ENCODE data around the gene PCGF3. TPM values are rescaled to one million over a fixed set of nuclear protein-coding genes. Genes with fewer than 3 reads are reported as not detected.

Gene PCGF3
- total RNA-seq, 1 donor from 2014 or later: 124 TPM

GRCh38 chr4:789571-790465 is 84.2 kb downstream of the PCGF3 start:
- intact Hi-C loops (cut with DNase I): no loop called here
- peaks cover 40% of the 10 kb centered on the region for H3K27me3 ChIP-seq

GRCh38 chr4:790466-790820 is 84.8 kb downstream of the PCGF3 start:
- Histone ChIP-seq H3K27me3 (peaks cover 44% of the 10 kb centered on the region), H3K4me3 (no peak overlapping the region), H3K36me3 (no peaks in the 10 kb centered on the region), H3K4me1 (peaks cover 12 to 20% of the 10 kb centered on the region in 2 donors), H3K27ac (no peak overlapping the region), H3K9me3 (no peaks in the 10 kb centered on the region)
- no peak for DNase-seq (ENCODE audit: low spot score in 2 of 2)
- TF ChIP-seq CTCF (IDR thresholded peaks at IDR 0.05): no peak
- intact Hi-C loops (cut with DNase I): no loop called here

More at GRCh38 chr4:789571-790465, 84.2 kb downstream of the PCGF3 start:
- DNase-seq (ENCODE audit: low spot score in 2 of 2): no peak
- no peaks in the 10 kb centered on the region for H3K36me3 ChIP-seq
- TF ChIP-seq CTCF (IDR thresholded peaks at IDR 0.05): no peak
- H3K27ac ChIP-seq: no peak overlapping the region
- no peaks in the 10 kb centered on the region for H3K9me3 ChIP-seq
- peaks cover 8 to 16% of the 10 kb centered on the region in 2 donors for H3K4me1 ChIP-seq
- no peak overlapping the region for H3K4me3 ChIP-seq

- no peak overlapping the region for H3K27ac ChIP-seq
- no peak for DNase-seq (ENCODE audit: low spot score in 2 of 2)
- no peaks in the 10 kb centered on the region for H3K9me3 ChIP-seq
- peaks cover 39% of the 10 kb centered on the region for H3K27me3 ChIP-seq
- H3K36me3 ChIP-seq: no peaks in the 10 kb centered on the region
- peaks cover 5 to 10% of the 10 kb centered on the region in 2 donors for H3K4me1 ChIP-seq
- intact Hi-C loops (cut with DNase I): no loop called here
- H3K4me3 ChIP-seq: no peak overlapping the region
- no peak for TF ChIP-seq CTCF (IDR thresholded peaks at IDR 0.05)
Measured at GRCh38 chr4:791252-791897, 85.7 kb downstream of the PCGF3 start.

- Histone ChIP-seq H3K4me3 (peak overlapping the region in 1 of 2 donors; percentile 33), H3K27ac (no peak overlapping the region), H3K36me3 (no peaks in the 10 kb centered on the region), H3K4me1 (peaks cover 4 to 9% of the 10 kb centered on the region in 2 donors), H3K9me3 (no peaks in the 10 kb centered on the region), H3K27me3 (peaks cover 33% of the 10 kb centered on the region)
- no peak for TF ChIP-seq CTCF (IDR thresholded peaks at IDR 0.05)
- DNase-seq (ENCODE audit: low spot score in 2 of 2): no peak
- intact Hi-C loops (cut with DNase I): no loop called here
Measured at GRCh38 chr4:791898-792625, 86.4 kb downstream of the PCGF3 start.

GRCh38 chr4:792626-793092 is 87.0 kb downstream of the PCGF3 start:
- H3K27me3 ChIP-seq: peaks cover 33% of the 10 kb centered on the region

More at GRCh38 chr4:792626-793092, 87.0 kb downstream of the PCGF3 start:
- Histone ChIP-seq H3K4me1 (peaks cover 4 to 9% of the 10 kb centered on the region in 2 donors), H3K4me3 (peak overlapping the region in 1 of 2 donors; percentile 33), H3K36me3 (no peaks in the 10 kb centered on the region), H3K27ac (no peak overlapping the region), H3K9me3 (no peaks in the 10 kb centered on the region)
- no peak for DNase-seq (ENCODE audit: low spot score in 2 of 2)
- intact Hi-C loops (cut with DNase I): no loop called here
- no peak for TF ChIP-seq CTCF (IDR thresholded peaks at IDR 0.05)

Data from ascending aorta (tissue), 2 donors.